Measurements from ENCODE around the gene ELAC1.

GRCh38 chr18:50949185-50949584 lies 18.7 kb upstream of the ELAC1 start:
- TF ChIP-seq, protein P1, sequence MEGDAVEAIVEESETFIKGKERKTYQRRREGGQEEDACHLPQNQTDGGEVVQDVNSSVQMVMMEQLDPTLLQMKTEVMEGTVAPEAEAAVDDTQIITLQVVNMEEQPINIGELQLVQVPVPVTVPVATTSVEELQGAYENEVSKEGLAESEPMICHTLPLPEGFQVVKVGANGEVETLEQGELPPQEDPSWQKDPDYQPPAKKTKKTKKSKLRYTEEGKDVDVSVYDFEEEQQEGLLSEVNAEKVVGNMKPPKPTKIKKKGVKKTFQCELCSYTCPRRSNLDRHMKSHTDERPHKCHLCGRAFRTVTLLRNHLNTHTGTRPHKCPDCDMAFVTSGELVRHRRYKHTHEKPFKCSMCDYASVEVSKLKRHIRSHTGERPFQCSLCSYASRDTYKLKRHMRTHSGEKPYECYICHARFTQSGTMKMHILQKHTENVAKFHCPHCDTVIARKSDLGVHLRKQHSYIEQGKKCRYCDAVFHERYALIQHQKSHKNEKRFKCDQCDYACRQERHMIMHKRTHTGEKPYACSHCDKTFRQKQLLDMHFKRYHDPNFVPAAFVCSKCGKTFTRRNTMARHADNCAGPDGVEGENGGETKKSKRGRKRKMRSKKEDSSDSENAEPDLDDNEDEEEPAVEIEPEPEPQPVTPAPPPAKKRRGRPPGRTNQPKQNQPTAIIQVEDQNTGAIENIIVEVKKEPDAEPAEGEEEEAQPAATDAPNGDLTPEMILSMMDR (IDR thresholded peaks at IDR 0.05): no peak
- TF ChIP-seq POLR2AphosphoS5 (IDR thresholded peaks at IDR 0.05; ENCODE audit: insufficient read depth in 1 of 2, low read depth in 1 of 2): no peak
- TF ChIP-seq POLR2A (IDR thresholded peaks at IDR 0.05): no peak
